Muscle layer of colon (tissue), 2 donors: ENCODE measurements around the gene LPGAT1.
"Not testable (repeated sequence)": the region's sequence is repeated elsewhere in the genome, so short reads cannot be mapped to it uniquely, and the experiment has no call there.

Experiments
- H3K27ac ChIP-seq: one replicate; pipeline ENCODE4 v1.7.0; 2013; ENCODE audit warnings: low read depth, mild to moderate bottlenecking, low read length, moderate library complexity
- H3K27me3 ChIP-seq, 2 donors: one replicate each; pipeline ENCODE4 v1.7.0; 2013; ENCODE audit warnings: low read length in 2 of 2, mild to moderate bottlenecking in 2 of 2; ENCODE audit not compliant: insufficient read depth in 2 of 2, control insufficient read depth in 1 of 2
- H3K36me3 ChIP-seq: one replicate; pipeline ENCODE4 v1.7.0; 2013; ENCODE audit warnings: mild to moderate bottlenecking, low read length; ENCODE audit not compliant: insufficient read depth
- H3K4me1 ChIP-seq: one replicate; pipeline ENCODE4 v1.7.0; 2013; ENCODE audit warnings: mild to moderate bottlenecking, low read length; ENCODE audit not compliant: insufficient read depth
- H3K4me3 ChIP-seq, 2 donors: one replicate each; pipeline ENCODE4 v1.7.0; 2013; ENCODE audit warnings: low read length in 2 of 2, low read depth in 1 of 2, mild to moderate bottlenecking in 1 of 2, moderate library complexity in 1 of 2
- H3K9ac ChIP-seq: one replicate; pipeline ENCODE4 v1.7.0; 2013; ENCODE audit warnings: low read length
- H3K9me3 ChIP-seq: one replicate; pipeline ENCODE4 v1.7.0; 2013; ENCODE audit warnings: mild to moderate bottlenecking, low read length
- donor health status: abdominal sarcoma.
- donor health status: Adenocarcinoma of cecum.

The LPGAT1 gene

DNA sequence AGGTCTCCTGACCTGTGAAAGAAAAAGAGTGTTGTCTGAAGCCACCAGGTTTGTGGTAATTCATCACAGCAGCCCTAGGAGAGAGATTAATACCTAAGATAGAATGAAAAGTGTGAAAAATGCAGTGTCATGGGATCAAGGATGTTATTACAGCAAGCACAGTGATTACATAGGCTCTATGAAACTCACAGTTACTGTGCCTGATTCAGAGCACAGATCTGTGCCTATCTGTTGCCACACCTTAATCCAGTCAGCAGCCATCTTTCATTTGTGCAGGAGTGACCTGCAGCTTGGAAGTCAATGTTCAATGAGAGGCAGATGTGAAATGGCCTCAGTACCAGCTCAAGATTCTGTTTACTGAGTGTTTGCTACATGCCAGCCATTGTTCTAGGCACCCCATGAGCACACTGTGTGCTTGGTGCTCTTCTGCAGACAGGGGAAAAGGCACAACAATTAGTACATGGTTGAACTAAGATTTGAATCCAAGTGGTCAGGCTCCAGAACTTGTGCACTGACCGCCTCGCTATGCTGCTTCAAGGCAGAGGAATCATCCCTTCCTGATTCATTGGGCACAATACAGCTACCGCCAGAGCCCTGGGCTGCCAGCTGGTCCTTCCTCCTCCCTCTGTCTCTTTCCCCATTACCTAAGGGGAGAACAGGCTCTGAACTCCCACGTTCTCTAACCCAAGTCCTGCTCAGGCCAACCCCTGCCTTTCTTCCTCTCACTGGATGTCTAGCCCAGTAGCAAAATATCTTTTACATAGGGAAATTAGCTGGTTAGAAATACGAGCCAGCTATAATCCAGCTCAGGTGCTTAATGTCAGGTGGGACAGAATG, 98.9 kb downstream of the LPGAT1 start:
- no peak overlapping the region for H3K9ac ChIP-seq
- H3K27ac ChIP-seq: no peak overlapping the region
- no peak overlapping the region for H3K4me3 ChIP-seq
- H3K4me1 ChIP-seq: no peaks in the 10 kb centered on the region
- no peaks in the 10 kb centered on the region for H3K36me3 ChIP-seq
- H3K27me3 ChIP-seq: no peaks in the 10 kb centered on the region
- H3K9me3 ChIP-seq: no peaks in the 10 kb centered on the region

GRCh38 chr1:211730347-211730746, 100.2 kb downstream of the LPGAT1 start:
- Histone ChIP-seq H3K36me3 (no peaks in the 10 kb centered on the region), H3K4me1 (no peaks in the 10 kb centered on the region), H3K27ac (no peak overlapping the region), H3K4me3 (no peak overlapping the region), H3K9me3 (no peaks in the 10 kb centered on the region), H3K9ac (no peak overlapping the region), H3K27me3 (no peaks in the 10 kb centered on the region)

GRCh38 chr1:211729238-211729637, 101.3 kb downstream of the LPGAT1 start:
- Histone ChIP-seq H3K36me3 (no peaks in the 10 kb centered on the region), H3K4me1 (no peaks in the 10 kb centered on the region), H3K9me3 (no peaks in the 10 kb centered on the region), H3K4me3 (no peak overlapping the region), H3K9ac (no peak overlapping the region), H3K27ac (no peak overlapping the region), H3K27me3 (no peaks in the 10 kb centered on the region)

- Histone ChIP-seq H3K4me3 (no peak overlapping the region), H3K9ac (no peak overlapping the region), H3K27me3 (no peaks in the 10 kb centered on the region), H3K36me3 (no peaks in the 10 kb centered on the region), H3K27ac (no peak overlapping the region), H3K4me1 (no peaks in the 10 kb centered on the region), H3K9me3 (no peaks in the 10 kb centered on the region)
Observed at GRCh38 chr1:211726467-211726995, 104.0 kb downstream of the LPGAT1 start.

DNA sequence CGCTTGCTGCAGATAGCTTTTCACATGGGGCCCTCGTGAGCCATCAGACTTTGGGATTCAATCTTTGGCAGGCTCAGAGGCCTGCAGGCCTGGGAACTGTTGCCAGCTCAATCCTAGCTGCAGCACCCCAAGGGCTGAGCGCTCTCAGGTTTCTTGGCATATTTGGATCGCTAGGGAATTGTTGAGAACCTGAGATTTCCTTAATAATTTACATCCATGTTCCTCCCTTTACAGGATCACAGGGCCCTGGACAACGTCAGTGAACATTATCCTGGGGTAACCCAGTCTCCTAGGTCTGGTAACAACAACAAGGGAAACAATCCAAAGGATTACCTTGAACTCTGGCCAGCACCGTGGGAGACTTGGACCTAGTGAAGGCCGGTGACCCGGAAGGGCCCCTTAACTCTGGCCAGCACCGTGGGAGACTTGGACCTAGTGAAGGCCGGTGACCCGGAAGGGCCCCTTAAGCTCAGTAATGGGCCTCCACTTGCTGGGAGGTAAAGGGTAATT, 105.8 kb downstream of the LPGAT1 start:
- H3K27me3 ChIP-seq: no peaks in the 10 kb centered on the region
- H3K4me3 ChIP-seq: no peak overlapping the region
- no peak overlapping the region for H3K27ac ChIP-seq
- no peaks in the 10 kb centered on the region for H3K4me1 ChIP-seq
- H3K36me3 ChIP-seq: no peaks in the 10 kb centered on the region
- H3K9me3 ChIP-seq: no peaks in the 10 kb centered on the region
- no peak overlapping the region for H3K9ac ChIP-seq

DNA sequence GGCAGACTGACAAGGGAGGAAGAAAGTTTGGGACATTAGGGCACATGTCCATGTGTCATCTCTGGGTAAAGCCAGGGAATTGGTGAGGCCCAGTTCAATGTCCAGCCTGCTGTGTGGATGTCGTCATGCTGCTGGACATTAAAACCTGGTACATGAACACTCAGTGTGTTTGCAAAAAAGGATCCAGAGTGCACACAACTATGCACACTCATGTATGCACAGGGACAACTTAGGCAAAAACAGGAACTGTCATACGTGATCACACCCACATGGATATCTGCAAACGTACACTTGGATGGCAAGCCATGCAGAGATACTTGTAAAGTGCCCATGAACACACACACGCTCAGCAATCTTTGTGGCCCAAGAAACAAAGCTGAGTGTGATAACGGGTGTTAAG, 107.3 kb downstream of the LPGAT1 start:
- Histone ChIP-seq H3K9me3 (no peaks in the 10 kb centered on the region), H3K36me3 (no peaks in the 10 kb centered on the region), H3K4me3 (no peak overlapping the region), H3K27ac (no peak overlapping the region), H3K27me3 (no peaks in the 10 kb centered on the region), H3K4me1 (no peaks in the 10 kb centered on the region), H3K9ac (no peak overlapping the region)

DNA sequence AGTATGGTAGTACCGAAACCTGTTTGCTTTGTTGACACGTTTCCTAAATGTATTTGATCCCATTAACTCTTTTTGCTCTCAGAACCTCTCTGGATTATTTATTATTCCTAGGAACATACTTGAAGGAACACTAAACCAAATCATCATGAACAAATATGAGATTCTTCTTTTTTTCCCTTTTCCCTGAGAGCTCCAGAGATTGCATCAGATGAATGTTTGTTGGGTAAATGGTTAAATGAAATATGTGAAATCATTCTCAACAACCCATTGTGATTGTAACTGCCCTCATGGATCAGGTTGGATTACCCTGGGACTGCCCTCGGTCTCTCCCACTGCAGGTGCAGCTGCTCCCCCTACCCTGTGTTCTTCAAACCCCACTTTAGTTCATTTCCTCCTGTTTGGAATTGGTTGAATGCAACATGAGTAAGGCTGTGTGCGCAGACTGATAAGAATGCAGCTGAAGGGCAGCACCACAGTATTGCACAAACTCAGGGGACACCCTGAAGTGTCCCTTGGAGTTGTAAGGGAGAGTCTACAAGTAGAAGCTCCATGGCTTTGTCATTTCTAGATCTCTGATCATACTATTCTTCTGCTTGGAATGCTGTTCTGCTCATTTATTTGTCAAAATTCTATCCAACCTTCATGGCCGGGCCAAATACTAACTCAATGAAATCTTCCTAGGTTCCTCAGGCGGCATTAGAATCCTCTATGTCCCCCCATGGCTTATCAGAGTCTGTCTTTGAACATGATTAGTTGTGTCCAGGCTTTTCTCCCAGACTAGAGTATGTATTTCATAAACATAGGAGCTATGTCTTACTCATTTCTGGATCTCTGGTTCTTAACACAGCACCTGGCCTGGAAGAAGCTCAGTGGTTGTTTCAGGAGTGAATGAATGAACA, 108.0 kb downstream of the LPGAT1 start:
- Histone ChIP-seq H3K27ac (no peak overlapping the region), H3K9ac (no peak overlapping the region), H3K9me3 (no peaks in the 10 kb centered on the region), H3K36me3 (no peaks in the 10 kb centered on the region), H3K4me3 (no peak overlapping the region), H3K27me3 (no peaks in the 10 kb centered on the region), H3K4me1 (no peaks in the 10 kb centered on the region)

- not testable (repeated sequence) for H3K27ac ChIP-seq, H3K4me3 ChIP-seq, H3K27me3 ChIP-seq, H3K9me3 ChIP-seq, H3K4me1 ChIP-seq, H3K36me3 ChIP-seq, H3K9ac ChIP-seq
Observed at GRCh38 chr1:211716555-211716954, 114.0 kb downstream of the LPGAT1 start.

- Histone ChIP-seq H3K9me3 (no peaks in the 10 kb centered on the region), H3K36me3 (no peaks in the 10 kb centered on the region), H3K4me3 (no peak overlapping the region), H3K9ac (no peak overlapping the region), H3K27ac (no peak overlapping the region), H3K27me3 (no peaks in the 10 kb centered on the region), H3K4me1 (no peaks in the 10 kb centered on the region)
Observed at GRCh38 chr1:211715971-211716370, 114.6 kb downstream of the LPGAT1 start.

GRCh38 chr1:211714154-211714553, 116.4 kb downstream of the LPGAT1 start:
- H3K36me3 ChIP-seq: no peaks in the 10 kb centered on the region

DNA sequence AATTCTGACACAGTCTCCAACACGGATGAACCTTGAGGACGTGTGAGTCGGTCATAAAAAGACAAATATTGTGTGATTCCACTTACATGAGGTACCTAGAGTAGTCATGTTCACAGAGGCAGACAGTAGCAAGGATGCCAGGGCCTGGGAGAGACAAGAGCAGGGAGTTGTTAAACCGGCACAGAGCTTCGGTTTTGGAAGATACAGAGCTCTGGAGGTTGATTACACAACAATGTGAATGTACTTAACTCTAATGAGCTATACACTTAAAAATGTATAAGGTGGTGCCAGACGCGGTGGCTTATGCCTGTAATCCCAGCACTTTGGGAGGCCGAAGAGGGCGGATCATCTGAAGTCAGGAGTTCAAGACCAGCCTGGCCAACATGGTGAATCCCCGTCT, 117.3 kb downstream of the LPGAT1 start:
- Histone ChIP-seq H3K36me3 (no peaks in the 10 kb centered on the region), H3K9ac (no peak overlapping the region), H3K9me3 (no peaks in the 10 kb centered on the region), H3K27ac (no peak overlapping the region), H3K27me3 (no peaks in the 10 kb centered on the region), H3K4me3 (no peak overlapping the region), H3K4me1 (no peaks in the 10 kb centered on the region)

More at GRCh38 chr1:211714154-211714553, 116.4 kb downstream of the LPGAT1 start:
- Histone ChIP-seq H3K4me3 (no peak overlapping the region), H3K27ac (no peak overlapping the region), H3K9ac (no peak overlapping the region), H3K4me1 (no peaks in the 10 kb centered on the region), H3K9me3 (no peaks in the 10 kb centered on the region), H3K27me3 (no peaks in the 10 kb centered on the region)
